ENCODE measurements around the gene IFT172.
"Not testable (repeated sequence)": the region's sequence is repeated elsewhere in the genome, so short reads cannot be mapped to it uniquely, and the experiment has no call there.

IFT172 gene

DNA sequence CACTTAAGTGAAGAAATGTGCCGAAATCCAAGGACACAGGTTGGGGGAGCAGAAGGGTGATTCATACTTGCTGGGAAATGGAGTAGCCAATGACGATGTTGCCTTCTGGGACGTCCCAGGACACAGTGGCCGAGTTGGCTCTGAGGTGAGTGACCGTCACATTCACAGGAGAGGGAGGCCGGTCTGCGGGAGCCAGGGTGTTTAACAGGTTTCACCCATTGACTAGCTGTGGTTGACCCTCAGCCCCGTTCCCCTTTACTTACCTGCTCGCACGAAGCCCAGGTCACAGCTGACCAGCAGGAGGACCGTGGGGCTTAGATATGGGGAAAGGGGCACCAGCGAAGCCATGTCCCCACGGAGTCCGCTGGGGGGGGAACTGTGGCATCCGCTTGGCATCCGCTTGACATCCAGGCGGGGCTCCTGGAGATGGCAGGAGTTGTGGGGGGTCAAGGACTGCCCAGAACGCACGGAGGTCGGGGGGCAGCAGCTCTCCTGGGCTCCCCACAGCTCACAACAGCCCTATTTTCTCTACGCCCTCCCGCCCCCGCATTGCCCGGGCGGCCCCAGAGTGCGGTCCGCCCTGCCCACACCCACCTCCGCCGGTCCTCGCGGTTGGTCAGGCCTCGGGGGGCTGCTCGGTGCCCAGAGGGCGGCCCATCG lies 4.9 kb upstream of the IFT172 start:
- DNase-seq: no peak

DNA sequence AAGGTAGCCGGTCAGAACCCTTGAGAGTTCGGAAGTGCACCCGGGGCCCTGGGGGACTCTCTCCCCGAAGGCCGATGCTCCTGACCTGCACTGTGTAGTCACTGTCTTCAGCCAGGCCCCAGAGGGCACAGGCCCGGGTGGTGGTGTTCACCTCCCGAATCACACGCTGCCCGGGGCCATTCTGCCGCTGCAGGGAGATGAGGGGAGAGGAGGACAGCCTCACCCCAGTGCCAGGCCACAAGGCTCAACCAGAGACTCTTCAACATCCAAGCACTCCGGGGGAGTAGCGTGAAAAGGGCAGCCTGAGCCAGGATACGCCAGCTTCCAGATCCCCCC lies 4.4 kb upstream of the IFT172 start:
- no peak for DNase-seq

GRCh38 chr2:27492557-27492956 lies 3.0 kb upstream of the IFT172 start:
- no peak for DNase-seq

GRCh38 chr2:27489118-27489497 lies 435 bp downstream of the IFT172 start:
- no peak for DNase-seq

GRCh38 chr2:27485496-27485895 lies 4.0 kb downstream of the IFT172 start:
- no peak for DNase-seq

- no peak for DNase-seq
Observed at GRCh38 chr2:27471961-27472360, 17.6 kb downstream of the IFT172 start.

- no peak for DNase-seq
Observed at GRCh38 chr2:27464443-27464842, 25.1 kb downstream of the IFT172 start.

GRCh38 chr2:27461118-27461517 lies 28.4 kb downstream of the IFT172 start:
- no peak for DNase-seq

- DNase-seq: no peak
Observed at GRCh38 chr2:27453968-27454367, 35.6 kb downstream of the IFT172 start.

GRCh38 chr2:27451095-27451494 lies 38.4 kb downstream of the IFT172 start:
- DNase-seq: no peak

DNA sequence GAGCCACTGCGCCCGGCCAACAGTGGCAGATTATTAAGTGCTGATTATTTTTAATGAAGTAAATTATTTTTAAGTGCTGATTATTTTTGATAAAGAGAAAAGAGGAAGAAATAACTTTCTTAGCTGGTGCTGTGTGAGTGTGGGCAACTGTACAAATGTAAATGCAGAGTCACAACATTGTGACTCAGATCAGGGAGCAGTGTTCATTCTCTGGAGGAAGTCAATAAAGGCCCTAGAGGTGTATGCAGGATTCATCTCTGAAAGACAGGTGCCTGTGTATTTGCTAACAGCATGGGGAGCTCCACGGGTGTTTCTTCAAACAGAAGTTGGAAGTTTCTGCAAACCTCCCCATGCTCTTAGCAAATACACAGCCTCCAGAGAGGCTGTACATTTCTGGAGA lies 41.2 kb downstream of the IFT172 start:
- DNase-seq: no peak

DNA sequence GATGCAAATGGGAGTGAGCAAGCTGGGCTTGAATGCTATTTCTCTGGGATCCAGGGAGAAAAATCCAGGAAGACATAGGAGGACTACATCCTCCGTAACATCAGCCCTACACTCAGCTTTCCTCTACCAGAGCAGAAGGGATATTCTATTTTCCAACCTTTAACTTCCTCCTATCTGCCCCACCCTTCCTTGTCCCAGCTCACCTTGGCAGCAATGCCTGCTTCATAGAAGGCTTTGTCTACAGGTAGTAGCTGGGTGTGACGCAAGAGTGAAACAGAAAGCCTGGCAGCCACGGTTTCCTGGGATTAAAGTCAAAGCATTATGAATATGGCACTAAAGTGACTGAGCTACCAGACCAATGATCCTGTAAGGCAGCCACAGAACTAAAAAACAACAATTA lies 43.5 kb downstream of the IFT172 start:
- DNase-seq: no peak

DNA sequence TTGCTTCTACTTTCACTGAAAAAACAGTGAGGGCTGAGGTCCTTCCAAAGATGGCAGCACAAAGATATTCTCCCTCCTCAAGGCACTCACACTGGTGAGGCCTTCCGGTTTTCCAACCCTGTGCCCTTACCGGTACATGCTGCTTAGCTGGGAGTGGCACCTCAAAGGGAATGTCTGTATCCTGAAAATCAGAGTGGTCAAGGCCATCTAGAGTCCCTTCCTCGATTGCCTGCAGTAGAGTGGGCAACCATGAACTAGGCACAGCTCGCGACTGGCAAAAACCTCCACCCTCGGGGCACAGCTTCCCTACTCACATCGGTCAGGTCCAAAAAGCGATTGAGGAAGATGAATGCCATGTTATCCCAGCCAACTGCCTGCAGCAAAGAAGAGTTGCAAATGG lies 43.9 kb downstream of the IFT172 start:
- no peak for DNase-seq

DNA sequence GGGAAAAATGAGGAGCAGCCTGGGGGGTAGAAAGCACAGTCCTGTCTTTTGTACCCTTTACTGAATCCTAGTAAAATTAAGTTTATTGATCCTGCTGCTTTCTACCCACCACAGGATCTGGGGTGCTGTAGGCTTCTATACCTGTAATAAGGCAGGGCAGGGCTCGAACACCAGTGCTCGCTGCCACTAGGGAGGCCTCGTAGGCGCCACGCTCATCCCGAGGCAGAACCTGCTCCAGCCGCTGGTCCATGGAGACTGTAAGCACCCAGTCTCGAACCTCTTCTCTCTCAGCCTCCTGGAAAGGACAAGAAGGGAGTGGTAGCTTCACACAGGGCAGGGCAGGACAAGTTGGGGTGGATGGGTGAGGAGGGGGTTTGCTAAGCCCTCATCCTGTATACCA lies 44.4 kb downstream of the IFT172 start:
- no peak for DNase-seq

DNA sequence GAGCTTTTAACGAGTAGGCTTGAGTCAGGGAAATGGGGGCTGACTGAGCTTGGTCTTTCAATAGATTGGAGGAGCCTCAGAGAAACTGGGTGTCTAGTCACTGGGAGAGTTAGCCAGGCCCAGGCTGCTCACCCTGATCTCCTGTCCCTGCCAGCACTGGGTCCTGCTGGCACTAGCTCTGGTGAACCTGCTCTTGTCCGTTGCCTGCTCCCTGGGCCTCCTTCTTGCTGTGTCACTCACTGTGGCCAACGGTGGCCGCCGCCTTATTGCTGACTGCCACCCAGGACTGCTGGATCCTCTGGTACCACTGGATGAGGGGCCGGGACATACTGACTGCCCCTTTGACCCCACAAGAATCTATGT lies 46.6 kb downstream of the IFT172 start:
- DNase-seq: no peak

DNA sequence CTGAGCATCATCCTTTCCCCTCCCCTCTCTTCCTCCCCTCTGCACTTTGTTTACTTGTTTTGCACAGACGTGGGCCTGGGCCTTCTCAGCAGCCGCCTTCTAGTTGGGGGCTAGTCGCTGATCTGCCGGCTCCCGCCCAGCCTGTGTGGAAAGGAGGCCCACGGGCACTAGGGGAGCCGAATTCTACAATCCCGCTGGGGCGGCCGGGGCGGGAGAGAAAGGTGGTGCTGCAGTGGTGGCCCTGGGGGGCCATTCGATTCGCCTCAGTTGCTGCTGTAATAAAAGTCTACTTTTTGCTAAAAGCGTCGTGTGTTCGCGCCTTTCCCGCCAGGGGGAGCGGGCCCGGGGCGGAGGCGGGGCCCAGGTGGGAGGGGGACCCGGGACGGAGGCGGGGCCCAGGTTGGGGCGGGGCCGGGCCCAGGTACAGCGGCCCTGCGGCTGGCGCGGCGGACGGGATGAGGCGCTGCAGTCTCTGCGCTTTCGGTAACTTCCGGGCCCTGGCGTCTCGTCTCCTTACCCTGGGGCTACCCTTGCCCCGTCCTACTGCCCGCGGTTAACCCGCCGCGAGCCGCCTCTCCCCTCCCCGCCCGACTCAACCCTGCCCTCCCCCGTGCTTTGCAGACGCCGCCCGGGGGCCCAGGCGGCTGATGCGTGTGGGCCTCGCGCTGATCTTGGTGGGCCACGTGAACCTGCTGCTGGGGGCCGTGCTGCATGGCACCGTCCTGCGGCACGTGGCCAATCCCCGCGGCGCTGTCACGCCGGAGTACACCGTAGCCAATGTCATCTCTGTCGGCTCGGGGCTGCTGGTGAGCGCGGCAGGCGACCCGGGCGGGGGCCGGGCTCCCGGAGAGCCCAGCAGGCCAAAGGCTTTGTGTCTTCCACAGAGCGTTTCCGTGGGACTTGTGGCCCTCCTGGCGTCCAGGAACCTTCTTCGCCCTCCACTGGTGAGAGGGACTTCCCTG lies 47.3 kb downstream of the IFT172 start, which contains the start of gene KRTCAP3:
TSS of gene KRTCAP3 (plus strand) at position 424 of the 962 bp plus-strand sequence. CDS start at position 456, 32 bp downstream.
- DNase-seq: no peak

GRCh38 chr2:27441226-27441926 lies 48.2 kb downstream of the IFT172 start:
- DNase-seq: no peak

- no peak for DNase-seq
Observed at GRCh38 chr2:27435628-27436027, 53.9 kb downstream of the IFT172 start.

- DNase-seq: peak; percentile 51
Observed at GRCh38 chr2:27431395-27431794, 58.1 kb downstream of the IFT172 start.

- DNase-seq: peak; percentile 82
Observed at GRCh38 chr2:27428978-27429541, 60.5 kb downstream of the IFT172 start.

DNA sequence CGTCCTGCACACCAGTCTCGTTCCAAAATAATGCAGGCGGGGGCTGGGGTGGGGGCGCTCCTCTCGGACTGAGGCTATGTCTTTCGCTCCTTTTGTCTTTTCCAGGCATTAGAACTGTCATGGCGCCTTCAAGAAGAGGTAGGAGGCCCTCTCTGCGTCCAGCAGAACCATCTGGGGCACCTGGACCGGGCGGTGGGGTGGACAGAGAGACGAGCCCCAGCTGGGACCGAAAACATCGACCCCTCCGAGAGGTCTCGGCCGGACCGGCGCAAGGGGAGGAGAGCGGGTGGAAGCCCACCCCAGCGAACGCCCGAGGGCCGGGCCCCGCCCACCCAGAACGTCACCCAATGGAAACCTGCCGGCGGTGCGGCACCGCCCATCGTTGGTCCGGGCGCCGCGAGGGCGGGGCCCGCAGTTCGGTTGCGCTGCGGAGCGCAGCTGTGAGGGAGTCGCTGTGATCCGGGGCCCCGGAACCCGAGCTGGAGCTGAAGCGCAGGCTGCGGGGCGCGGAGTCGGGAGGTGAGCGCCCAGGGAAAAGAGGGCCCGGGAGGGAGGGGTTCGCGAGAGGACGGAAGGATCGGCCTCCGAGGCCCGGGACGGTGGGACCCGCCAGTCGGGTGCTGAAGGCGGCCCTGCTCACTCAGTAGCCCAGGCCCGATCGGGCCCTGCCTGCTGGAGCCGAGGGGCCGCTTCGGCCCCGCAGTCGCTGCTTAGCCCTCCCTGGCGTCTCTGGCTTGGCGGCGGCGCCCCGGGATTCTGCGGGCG lies 61.1 kb downstream of the IFT172 start, which contains the start of gene NRBP1:
TSS of gene NRBP1 (plus strand) at position 419 of the 765 bp plus-strand sequence. CDS start 4,643 bp downstream, outside the sequence.
- peak; percentile 89 for DNase-seq

GRCh38 chr2:27427863-27428212 lies 61.7 kb downstream of the IFT172 start:
- DNase-seq: no peak

DNA sequence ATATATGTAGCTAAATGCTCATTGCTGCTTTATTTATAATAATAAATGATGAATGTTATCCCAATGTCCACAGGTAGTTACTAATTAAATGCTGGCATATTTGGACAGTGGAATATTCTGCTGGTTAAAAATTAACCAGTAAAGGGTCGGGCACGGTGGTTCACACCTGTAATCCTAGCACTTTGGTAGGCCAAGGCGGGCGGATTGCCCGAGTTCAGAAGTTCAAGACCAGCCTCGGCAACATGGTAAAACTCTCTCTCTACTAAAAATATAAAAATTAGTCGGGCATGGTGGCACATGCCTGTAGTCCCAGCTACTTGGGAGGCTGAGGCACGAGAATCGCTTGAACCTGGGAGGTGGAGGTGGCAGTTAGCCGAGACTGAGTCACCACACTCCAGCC lies 64.5 kb downstream of the IFT172 start:
- DNase-seq: not testable (repeated sequence)

Data from NCI-H226 (cell line).